Activated CD4-positive, alpha-beta T cell treated with anti-CD3 and anti-CD28 coated beads, Interleukin-2, amount 50 U/mL, for 4 hours (primary cell): Measurements from ENCODE around the gene KCNJ15.

Source experiments
- DNase-seq, 2 experiments: peaks; one replicate each; pipeline ENCODE4 v3.0.0-alpha.2; 2020

KCNJ15 gene

DNA sequence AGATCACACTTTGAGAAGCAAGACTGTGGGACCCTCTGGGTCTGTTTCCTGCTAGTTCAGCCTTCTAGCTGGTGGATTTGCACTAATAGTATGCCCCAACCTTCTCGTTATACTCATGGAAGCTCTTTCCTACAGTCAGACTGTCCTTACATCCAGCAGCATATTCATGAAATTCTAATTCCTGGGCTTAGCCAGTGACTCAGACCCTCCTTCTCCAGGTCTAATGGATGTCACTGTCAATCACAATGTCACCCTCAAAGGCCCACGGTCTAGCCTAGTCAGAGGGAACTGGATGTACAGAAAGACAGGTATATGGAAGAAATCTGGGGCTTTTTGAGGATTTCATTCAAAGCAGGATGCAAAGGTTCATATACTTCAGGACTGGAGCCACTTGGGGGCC is 72.4 kb downstream of the KCNJ15 start:
- no peak for DNase-seq

DNA sequence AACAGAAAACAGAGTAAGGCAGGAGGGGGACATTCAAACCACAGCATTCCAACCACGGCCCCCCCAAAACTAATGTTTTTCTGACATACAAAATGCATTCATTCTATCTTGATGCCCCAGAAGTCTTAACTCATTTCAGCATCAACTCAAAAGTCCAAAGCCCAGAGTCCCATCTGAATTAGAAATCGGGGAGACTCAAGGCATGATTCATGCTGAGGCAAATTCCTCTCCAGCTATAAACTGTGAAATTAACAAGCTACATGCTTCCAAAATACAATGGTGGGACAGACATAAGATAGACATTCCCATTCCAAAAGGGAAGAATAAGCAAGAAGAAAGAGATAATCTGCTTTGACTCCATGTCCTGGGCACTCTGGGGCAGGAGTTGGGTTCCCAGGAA is 73.9 kb downstream of the KCNJ15 start:
- DNase-seq = no peak

DNA sequence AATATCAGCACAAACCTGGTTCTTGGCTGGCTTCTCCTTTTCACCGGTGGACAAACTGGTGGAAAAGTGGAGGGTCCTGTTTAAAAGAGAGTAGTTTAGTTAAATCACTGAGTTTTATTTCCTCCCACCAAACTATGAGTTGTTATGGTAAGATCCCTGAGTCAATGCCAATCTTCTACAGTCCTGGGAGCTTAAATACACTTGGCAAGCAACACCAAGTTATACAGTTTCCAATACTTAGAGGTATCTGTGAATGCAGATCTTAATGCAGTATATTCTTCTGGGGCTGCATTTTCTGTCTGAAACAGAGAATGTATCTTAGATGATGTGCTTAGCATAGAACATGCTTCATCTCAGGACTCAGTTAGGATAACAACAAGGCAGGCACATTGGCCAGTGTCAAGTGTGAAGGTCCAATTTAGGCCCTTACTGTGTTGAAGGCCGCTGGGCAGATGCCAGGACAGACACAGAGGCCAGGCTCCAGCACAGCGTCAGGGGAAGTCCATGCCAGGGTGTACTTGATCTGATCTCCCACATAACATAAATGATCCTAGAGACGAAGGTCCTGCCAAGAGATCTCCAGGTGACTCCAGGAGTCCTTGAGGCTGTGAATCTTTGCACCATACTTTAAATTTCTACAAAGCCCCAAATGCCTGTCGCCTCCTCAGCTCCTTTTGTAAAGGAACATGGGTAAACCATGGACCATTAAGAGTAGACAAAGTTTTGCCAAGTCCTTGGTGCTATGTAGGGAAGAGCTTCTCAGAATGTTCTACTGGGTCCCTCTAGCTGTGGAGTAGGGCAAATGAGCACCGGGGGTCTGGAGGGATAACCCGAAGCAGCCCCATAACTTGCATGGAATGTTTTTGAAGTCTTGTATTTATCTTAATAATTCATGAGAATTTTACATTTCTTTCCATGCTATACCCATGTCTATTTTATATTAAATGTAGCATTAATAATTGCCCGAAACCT is 76.8 kb downstream of the KCNJ15 start:
- DNase-seq = no peak

DNA sequence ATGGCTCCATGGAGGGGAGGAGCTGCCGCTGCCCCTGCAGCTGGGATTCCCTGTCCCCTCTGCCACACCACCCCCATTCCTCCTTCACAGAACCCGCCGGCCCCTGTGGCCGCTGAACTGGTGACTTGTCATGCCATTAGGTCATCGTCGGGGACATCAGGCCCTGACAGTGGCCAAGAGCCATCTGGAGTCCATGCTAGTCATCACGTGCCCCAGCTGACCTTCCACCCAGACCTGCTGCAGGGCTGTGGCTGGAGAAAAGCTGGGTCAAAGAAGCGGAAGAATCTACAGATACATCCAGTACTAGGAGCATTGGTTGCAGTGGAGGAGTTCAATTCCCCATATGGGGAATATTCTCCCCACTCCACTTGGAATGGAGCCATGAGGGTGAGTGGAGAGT is 78.1 kb downstream of the KCNJ15 start:
- DNase-seq = no peak

DNA sequence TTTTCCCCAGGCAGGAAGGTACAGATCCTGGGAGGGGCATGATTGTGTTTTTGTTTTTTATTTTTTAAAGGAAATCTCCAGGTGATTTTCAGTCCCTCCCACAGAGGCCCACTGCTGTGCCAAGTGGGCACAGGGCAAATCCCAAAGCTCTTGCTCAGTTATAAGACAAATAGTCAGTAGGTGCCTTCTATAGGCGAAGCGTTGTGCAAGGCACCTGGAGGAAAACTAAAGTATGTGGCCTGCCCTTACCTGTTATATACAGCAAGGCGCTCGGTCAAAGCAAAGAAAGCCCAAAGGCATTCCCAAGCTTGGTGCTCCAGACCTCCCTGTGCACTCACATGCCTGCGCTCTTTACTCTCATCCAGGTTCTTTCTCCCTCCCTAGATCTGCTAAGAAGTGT is 81.0 kb downstream of the KCNJ15 start:
- DNase-seq = no peak

DNA sequence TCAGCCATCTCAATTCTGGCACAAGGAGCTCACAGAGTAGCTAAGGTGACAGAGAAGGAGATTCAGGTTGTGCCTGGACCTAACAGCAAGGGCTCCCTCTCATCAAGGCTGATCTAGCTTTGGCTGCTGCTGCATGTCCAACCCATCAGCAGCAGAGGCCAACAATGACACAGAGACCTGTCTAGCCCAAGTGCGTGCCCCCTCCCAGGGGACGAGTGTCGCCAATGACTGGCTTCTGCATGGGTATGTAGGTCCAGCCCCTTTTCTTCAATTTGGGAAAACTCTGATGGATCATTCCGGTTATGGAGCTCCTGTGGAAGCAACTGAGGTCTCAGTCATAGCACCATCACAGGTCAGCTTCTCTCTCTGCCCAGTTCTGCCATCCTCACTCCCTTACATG is 83.3 kb downstream of the KCNJ15 start:
- DNase-seq = no peak

DNA sequence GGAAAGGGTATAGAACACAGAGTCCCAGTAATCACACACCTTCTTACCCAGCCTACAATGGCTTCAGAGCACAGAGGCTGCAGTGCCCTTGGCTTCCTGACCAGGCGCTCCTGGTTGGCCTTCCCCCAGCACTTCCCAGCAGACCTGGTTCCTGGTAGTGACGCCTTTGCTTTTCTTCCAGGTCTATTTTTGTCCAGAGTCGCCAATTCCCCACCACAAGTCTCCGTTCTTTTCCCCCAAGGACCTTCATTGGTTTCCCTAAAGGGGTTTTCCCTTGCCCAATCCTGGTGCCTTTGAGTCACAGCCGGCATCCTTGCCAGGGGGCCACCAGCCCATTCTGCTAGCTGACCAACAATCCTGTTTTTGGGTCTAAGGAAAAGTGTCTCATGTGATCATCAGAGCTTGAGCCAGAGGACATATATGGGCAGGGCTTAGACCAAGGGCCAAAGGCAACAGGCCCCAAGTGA is 84.8 kb downstream of the KCNJ15 start:
- DNase-seq = no peak

DNA sequence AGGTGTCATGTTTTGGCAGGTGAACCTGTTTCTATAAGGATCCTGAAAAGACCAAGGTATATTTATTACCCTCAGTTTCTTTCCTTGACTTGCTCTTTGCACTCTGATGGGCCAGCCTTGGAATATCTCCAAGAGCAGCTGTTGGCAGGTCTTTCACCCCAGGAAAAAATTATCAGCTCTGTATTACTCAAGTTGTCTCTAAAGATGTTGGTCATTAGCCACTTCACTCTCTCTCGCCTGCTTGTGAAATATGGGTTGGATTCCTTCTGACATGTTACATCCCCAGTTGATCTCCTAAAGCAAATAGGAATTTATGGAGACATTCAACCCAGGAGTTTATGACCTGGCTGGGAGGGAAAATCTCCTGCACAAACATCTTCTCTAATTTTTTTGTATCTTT is 85.9 kb downstream of the KCNJ15 start:
- no peak for DNase-seq

DNA sequence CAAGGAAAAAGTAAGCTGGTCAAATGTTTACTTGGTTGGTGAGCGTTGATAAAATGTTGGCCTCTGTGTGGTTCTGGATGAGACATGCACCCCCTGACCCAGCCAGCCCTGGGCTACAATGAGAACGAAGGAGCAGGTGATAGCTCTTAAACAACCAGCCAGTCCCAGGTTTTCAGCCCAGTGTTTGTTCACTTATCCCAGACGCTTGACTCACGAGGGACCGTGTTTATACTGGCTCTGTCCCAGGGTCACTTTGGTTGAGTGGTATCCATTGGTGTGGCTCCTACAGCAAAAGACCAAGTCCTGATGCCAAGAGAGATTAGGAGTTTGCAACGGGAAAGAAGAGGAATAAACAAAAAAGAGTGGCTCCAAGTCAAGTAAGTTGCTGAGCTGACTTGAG is 86.9 kb downstream of the KCNJ15 start:
- no peak for DNase-seq

DNA sequence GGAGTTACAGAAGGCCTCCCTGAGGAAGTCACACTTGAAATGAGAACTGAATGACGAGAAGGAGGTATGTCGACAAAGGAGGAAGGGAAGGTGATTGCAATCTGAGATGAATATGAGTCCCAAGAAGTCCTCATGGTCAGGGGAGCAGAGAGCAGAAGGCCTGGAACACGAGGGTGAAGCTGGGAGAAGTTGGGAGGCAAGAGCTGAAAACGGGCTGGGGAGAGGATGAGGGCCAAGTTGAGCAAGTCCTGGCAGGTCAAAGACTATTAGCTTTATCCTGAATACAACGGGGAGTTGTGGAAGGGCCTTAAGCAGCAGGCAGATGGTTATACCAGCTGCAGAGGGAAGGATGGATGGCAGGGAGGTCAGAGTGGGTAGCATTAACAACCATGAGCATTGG is 89.5 kb downstream of the KCNJ15 start:
- DNase-seq = no peak

DNA sequence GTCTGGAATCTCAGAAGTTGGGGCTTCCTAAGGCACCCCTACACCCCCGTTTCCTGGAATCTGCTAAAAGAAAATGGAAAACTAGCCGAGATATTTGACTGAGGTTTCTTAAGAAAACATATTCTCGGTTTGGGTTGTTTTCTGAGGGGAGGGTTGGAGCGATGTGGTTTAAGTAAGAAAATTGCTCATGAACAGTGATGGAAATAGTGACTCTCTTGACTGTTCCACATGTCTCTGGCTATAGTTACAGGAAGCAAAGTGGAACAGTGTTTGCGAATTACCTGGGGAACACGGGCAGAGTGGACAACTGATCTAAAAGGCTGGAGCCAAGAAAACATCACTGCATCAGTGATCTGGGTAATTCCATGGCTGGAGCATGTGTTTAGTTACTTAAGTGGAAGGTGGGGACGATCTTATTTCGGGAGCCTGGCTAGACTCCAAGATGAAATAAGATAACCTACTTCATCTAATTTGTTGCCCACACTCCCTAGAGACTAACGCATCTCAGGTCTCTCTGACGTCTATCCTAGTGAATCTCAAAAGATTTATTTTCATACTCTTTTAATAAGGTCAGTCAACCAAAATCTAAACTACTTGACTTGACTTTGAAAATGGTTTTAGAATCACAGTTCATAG is 92.4 kb downstream of the KCNJ15 start:
- DNase-seq = peak in 1 of 2 experiments; percentile 11

DNA sequence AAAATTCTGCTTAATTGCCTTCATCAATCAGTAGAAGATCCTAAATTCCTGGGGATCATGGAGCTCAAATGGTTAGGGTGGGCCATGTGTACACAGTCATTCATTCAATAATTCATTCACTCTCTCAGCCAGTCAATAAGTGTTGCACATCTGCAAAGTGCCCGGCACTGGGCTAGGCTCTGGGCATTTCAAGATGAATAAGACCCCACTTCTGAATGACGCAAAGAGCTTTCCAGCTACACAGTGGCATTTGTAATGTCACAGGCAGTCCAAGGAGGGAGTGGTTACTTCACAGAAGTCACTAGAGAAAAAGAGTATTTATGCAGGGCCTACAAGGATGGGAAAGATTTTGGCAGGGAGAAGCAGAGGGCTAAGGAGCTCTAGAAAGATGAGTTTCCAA is 93.2 kb downstream of the KCNJ15 start:
- DNase-seq = no peak

DNA sequence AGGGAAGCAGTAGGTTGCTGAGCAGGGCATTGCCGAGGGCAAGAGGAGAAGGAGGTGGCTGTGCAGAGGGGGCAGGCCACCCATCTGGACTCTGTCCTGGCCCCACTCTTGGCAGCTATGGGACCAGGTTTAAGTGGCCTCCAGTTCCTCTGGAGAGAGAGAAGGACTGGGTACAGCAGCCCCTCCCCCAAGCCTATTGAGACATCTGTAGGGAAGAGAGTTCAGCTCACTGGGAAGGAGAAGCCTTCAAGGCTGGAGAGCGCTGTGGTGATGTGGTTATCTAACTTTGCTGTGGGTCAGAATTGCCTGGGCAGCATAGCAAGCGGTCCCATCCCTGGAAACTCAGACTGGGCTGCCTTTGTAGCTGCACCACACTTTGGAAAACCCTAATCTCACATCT is 93.9 kb downstream of the KCNJ15 start:
- no peak for DNase-seq

DNA sequence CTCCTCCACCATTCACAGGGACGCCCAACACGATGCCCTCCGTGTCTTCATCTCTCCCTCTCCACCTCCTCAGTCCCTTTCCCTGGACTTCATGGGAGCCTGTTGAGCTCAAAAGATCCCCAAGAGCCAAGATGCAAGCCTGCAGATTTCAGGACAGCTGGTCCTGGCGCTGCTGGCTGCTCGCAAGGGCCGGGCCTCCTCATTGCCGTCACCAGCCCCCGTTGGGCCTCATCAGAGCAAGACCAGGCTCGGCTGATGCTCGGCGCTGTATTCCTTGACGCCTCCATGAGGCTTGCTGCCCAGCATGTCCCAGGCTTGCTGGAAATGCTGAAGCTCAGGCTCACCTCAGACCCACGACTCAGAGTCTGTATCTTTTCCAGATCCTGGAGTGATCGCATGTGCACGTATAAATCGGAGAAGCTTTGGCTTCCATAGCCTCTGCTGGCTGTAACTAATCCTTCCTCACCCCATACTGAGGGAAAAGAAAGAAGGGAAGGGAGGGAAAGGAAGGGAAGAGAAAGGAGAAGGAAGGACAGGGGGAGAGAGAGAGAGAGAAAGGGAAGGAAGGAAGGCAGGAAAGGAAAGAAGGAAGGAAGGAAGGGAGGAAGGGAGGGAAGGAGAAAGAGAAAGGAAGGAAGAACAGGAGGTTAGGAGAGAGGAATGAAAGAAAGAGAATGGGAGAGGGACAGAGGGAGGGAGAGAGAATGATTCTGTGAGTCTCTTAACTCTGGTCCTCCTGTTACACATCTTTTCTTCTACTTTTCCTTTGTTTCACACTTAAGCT is 94.6 kb downstream of the KCNJ15 start:
- no peak for DNase-seq

DNA sequence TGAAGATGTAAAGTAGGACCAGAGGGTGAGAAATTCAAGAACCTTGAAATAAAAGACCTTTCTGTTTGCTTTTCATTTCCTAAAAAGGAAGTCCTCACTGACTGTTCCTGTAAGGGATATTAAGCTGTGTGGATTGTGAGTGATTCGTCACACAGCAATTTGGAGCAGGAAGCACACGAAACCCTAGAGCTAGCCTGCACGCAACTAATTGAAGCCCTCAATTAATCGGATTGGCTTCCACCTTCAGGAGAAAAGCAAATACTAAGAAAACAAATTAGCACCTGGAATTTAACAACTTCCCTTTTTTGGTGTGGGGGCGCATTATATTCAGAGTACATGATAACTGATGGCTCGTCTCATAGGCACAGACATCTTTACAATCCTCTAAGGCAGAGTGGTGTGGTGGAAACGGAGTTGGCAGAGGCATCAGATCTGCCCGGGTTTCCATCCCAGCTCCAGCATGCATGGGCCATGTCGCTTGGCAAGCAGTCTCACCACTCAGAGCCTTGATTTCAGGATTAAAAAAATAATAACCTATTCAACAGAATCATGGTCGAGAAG is 95.2 kb downstream of the KCNJ15 start:
- DNase-seq = no peak

DNA sequence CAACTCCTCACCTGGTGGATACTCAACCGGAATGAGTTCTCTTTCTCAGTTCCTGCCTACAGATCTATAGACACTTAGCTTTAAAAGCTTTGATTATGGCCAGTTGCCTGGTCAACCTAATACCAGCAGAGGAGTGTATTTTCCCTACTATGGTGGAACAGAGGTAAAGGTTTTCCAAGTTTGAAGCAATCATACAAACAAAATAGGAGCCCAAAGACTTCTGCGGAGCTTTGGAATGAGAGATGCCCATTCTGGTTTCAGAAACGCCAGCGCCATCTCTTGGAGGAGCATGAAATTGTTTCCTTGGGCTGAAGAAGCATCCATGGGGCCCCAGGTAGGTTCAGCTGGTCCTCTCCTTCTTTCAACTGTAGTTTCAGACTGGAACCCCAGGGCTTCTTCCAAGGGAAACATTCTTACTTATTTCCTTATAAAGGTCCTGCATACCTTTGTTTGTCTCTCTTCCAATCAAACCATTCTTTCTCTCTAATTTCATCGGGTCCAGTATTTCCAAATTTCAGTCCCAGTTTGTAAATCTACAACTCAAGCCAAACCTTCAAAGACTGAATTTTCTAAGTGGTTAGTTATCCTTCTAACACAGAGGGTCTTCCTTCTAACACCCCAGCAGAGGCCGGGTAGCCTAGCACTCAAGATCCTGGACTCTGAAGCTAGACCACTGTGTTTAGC is 95.9 kb downstream of the KCNJ15 start:
- peak; percentile 46 to 48 for DNase-seq

DNA sequence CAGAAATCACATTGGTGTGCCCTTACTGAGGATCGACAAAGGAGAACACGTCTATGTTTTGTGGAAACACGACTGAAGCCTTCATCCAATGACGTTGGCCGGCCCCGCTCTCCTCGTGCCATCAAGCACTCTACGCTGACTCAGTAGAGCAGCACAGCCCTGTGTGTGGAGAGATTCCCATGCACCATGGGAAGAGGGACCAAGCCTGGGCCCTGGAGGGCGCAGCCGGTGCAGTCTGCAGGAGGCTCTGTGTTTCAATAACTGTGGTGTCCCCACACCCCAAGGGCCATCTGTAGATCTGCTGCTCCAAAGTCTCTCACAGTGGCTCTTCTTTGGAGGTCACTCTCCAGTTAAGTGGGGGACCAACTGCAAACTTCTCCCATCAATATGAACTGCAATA is 97.4 kb downstream of the KCNJ15 start:
- DNase-seq = no peak

DNA sequence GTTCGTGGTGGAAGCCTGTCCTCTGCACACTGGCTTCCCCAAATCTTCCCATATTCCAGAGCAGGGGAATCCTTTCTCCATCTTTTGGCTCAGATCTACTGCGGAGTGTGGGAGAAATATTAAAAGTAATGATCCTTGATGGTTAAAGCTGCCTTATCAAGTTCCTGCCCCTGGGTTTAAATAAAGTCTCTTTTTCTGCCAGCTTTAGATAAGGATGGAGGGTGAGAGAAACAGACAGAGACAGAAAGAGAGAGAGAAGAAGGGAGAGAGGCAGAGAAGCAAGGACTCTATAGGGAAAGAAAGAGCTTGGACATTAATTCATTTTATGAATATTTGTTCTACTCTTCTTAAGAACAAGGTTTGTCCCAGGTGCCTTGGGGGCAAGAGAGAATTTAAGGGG is 98.0 kb downstream of the KCNJ15 start:
- no peak for DNase-seq

DNA sequence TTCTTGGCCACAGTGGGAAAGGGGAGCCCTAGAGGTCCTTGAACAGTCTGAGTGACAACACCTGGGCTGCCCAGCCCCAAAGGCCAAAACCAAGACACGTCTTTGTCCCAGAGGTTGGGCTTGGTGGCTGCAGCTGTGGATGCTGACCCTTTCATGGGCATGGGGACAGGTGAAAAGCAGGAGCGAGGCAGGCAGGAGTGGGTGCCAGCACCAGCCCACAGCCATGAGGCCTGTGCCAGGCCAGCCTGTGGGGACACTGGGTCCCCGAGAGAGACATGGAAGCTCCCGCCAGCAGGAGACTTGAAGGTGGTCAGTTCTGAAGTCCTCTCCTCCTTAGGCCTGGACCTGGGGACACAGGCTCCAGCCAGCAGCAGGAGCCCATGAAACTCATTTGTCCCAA is 98.6 kb downstream of the KCNJ15 start:
- no peak for DNase-seq

DNA sequence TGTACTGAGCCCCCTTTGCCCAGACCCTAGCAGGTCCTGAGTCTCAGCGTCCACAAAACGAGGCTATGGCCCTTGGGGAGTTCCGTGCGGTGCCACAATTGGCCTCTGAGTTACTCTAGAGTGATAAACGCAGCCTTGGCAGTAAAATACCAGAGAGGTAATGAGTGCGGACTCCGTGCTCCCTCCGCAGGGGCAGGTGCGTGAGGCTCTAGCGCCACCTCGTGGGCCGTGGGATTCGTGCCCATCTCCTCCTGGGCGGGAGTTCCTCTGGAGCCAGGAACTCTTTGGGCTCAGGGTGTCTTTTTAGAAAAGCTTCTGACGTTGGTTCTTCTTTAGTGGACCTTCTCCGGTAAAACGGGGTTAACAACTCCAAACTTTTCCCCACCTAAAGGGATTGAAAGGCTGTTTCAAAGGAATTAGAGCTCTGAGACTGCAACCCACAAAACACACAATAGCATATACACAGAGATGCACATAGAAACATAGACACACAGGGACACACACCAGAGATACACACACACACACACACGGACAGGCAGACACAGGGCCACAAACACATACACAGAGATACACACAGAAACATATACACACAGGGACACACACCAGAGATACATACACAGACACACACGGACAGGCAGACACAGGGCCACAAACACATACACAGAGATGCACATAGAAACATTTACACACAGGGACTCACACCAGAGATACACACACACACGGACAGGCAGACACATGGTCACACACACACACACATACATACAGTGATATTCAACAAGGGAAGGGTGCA is 99.4 kb downstream of the KCNJ15 start:
- DNase-seq = peak; percentile 59 to 72
